Choroid plexus epithelial cell (primary cell): ENCODE measurements around the gene CALM1.
A peak's percentile ranks its signal among the peaks of the same experiment; 100 is the strongest.

ENCODE experiments used
- DNase-seq: peaks from one replicate; pipeline ENCODE4 v3.0.0-alpha.2; 2010; ENCODE audit warnings: low read depth
- H3K4me3 ChIP-seq: 2 replicates; pipeline ENCODE4 v1.5.1; 2011; ENCODE audit warnings: low read depth, mild to moderate bottlenecking, control low read depth, low read length, moderate library complexity
- TF ChIP-seq, protein P1 (sequence below): conservative IDR thresholded peaks from 2 replicates; pipeline ENCODE4 v1.5.1; 2011; ENCODE audit warnings: low read depth, mild to moderate bottlenecking, control low read depth, inconsistent platforms, low read length, moderate library complexity

CALM1 gene

DNA sequence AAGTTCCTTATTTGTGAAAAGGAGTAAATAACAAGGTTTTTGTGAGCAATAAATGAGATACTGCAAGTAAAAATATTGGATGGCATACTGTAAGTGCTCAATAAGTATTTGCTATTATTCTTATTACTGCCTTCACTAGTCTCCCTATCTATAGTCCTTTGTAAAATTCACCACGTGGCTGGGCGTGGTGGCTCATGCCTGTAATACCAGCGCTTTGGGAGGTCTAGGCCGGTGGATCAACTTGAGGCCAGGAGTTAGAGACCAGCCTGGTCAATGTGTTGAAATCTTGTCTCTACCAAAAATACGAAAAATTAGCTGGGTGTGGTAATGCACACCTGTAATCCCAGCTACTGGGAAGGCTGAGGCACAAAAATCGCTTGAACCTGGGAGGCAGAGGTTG is 18.6 kb upstream of the CALM1 start:
- DNase-seq = no peak
- TF ChIP-seq, protein P1, sequence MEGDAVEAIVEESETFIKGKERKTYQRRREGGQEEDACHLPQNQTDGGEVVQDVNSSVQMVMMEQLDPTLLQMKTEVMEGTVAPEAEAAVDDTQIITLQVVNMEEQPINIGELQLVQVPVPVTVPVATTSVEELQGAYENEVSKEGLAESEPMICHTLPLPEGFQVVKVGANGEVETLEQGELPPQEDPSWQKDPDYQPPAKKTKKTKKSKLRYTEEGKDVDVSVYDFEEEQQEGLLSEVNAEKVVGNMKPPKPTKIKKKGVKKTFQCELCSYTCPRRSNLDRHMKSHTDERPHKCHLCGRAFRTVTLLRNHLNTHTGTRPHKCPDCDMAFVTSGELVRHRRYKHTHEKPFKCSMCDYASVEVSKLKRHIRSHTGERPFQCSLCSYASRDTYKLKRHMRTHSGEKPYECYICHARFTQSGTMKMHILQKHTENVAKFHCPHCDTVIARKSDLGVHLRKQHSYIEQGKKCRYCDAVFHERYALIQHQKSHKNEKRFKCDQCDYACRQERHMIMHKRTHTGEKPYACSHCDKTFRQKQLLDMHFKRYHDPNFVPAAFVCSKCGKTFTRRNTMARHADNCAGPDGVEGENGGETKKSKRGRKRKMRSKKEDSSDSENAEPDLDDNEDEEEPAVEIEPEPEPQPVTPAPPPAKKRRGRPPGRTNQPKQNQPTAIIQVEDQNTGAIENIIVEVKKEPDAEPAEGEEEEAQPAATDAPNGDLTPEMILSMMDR = no peak
- no peak overlapping the region for H3K4me3 ChIP-seq

DNA sequence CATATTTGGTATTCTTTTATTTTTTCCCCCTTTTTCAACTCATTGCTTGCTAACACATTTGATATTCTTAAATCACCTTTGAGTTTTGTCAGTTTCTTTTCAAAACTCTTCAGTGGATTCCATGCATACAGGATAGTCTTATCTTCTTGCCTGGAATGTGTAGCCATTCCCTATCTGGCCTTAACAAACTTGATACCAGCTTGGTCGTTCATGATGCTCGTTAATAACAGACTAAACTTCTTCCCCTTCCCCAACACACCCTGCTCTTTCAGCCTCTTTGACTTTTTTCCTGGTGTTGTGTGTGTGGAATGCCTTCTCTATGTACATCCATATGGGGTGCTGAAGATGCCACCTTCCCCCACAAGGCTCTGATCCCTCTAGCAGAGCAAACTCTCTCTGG is 17.7 kb upstream of the CALM1 start:
- H3K4me3 ChIP-seq = no peak overlapping the region
- DNase-seq = no peak
- TF ChIP-seq, protein P1 = no peak

DNA sequence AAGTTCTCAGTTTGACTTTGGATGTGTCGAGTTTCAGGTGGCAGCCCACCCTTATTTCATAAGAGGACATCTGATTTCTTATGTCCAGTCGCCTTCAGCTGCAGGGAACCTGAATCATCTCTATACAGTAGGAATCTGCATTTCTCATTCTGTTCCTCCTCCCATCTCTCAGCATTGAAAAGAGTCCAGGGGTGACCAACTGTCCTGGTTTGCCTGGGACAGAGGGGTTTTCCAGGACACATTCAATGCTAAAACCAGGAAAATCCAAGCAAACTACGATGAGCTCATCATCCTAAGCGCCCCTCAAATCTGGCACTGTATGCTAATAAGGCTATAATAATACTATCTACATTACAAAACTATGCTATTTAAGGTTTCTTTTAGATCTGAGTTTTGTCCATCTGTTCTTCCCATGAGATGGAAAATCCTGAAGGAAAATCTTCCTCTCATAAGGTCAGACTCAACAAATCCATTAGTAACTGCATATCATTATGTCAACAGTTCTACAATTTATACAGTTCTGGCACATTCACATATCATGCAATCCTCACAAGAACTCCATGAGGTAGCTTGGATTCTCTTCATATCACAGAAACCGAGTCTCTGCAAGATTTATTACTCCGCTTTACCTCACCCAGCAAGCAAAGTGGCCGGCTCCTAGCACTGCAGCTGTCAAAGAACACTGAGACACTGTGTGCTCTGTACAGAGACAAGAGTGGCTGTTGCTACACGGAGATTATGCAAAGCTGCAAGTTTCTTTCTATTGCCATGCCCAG is 15.6 kb upstream of the CALM1 start:
- peak; percentile 39 for DNase-seq
- TF ChIP-seq, protein P1 = no peak
- H3K4me3 ChIP-seq = no peak overlapping the region

GRCh38 chr14:90381999-90382451 is 14.8 kb upstream of the CALM1 start:
- no peak for DNase-seq
- TF ChIP-seq, protein P1 = no peak
- H3K4me3 ChIP-seq = peak overlapping the region; percentile 71

DNA sequence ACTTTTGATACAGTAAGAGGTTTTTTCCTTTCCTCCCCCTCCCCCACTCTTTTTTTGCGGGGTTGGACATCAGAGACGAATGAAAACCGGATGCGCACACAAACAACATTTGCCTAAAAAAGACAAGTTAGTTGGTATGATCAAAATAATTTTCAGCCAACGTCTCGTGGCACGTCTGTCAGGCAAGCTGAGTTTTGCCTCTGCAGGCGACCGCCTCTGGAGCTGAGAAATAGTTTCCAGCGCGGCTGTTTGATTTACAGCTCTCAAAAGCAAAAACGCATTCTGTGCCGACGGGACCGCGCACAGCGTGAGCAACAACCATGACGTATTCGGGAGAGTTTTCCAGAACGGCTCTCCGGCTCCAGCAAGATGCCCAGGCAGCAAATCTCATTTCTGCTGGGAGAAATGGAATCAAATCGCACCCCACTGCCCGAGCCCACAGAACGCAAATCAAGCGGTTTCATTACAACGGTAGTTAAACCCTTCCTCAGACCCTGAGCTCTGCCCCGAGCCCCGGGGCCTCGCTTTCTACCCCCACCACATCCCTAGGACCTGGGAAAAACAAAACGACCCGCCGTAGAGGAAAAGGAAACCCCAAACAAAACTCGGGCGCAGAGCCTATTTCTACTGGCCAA is 14.2 kb upstream of the CALM1 start:
- TF ChIP-seq, protein P1 = no peak
- DNase-seq = peak; percentile 88
- H3K4me3 ChIP-seq = peak overlapping the region; percentile 71

- DNase-seq = peak; percentile 100
- TF ChIP-seq, protein P1 = peak; percentile 17
These were observed 13.6 kb upstream of the CALM1 start for GRCh38 chr14:90383126-90383730.

More at GRCh38 chr14:90383126-90383730, 13.6 kb upstream of the CALM1 start:
- peak overlapping the region; percentile 71 for H3K4me3 ChIP-seq
